Stimulated activated CD8-positive, alpha-beta memory T cell treated with anti-CD3 and anti-CD28 coated beads, Interleukin-12 subunit alpha, Interleukin-12 subunit beta, amount 100 ng/mL, for 24 hours (primary cell): Measurements from ENCODE around the gene CDH18.

Experiments
- DNase-seq: peaks from one replicate; pipeline ENCODE4 v3.0.0-alpha.2; 2020; ENCODE audit errors: extremely low read depth

Gene CDH18

DNA sequence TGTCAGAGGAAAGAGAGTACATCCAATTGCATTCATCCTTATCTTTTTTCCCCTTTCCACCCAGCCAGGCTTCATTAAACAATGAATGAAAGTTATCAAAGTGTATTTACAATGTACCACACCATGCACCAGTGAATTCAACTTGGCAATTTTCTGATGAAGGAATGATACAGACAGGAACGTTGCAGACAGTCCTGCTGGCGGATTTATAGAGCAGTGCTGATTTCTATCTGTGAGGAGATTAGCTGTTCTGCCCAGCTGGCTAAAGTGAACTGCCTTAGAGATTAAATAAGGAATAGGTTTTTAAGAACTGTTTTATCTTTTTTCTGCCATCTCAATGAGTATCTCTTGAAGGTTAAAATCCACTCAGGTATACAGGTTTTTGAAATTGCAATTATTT is 403.9 kb downstream of the CDH18 start:
- no peak for DNase-seq

DNA sequence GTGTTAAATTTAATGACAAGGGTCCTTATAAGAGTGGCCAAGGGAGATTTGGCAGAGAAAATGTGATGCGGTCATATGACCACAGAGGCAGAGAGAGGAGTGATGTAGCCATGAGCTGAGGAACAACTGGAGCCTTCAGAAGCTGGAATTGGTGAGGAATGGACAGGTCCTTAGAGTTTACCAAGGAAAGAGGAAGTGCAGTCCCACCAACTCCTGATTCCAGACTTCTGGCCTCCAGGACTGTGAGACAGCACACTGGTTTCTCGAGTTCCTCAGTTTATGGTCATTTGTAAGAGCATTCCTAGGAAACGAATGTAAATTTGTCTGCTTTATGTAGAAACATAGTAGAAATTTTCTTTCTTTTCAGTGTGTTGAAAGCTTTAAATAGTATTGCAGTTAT is 410.1 kb downstream of the CDH18 start:
- DNase-seq: no peak

DNA sequence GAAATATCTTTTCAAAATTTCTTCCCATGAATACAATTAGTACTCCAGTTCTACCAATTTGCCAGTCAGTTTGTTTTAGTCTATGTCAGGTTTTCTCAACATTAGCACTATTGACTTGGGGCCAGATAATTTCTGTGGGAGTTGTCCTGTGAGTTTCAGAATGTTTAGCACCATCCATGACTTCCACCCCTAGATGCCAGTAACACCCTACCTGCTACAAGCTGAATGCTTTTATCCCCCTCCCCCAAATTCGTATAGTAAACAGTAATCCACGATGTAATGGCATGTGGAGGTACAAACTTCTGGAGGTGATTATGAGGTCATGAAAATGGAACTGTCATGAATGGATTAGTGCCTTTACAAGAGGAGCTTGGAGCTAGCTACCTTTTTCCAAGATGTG is 420.0 kb downstream of the CDH18 start:
- DNase-seq: no peak

- DNase-seq: no peak
These were observed 422.5 kb downstream of the CDH18 start for GRCh38 chr5:19565466-19565865.

- DNase-seq: no peak
These were observed 424.0 kb downstream of the CDH18 start for GRCh38 chr5:19564036-19564435.

GRCh38 chr5:19555876-19556275 is 432.1 kb downstream of the CDH18 start:
- DNase-seq: no peak

GRCh38 chr5:19555436-19555835 is 432.6 kb downstream of the CDH18 start:
- DNase-seq: no peak

GRCh38 chr5:19554524-19554923 is 433.5 kb downstream of the CDH18 start:
- no peak for DNase-seq

DNA sequence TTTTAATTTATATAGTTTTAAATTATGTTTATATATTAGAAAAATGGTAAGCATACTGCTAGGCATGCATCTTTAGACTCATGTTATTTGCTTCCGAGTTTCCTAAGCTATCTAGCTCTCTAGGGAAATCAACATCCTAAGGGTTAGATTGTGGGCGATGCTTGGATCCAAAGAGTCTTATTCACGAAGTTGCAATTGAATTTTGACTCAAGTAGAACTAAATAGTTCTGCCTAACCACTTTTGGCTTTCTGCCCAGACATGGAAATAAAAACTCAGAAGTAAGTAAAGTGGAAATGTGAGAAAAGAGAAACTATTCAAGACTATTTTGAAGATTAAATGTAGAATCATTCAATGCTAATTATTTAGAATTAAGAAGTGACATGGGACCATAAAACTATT is 440.4 kb downstream of the CDH18 start:
- no peak for DNase-seq

DNA sequence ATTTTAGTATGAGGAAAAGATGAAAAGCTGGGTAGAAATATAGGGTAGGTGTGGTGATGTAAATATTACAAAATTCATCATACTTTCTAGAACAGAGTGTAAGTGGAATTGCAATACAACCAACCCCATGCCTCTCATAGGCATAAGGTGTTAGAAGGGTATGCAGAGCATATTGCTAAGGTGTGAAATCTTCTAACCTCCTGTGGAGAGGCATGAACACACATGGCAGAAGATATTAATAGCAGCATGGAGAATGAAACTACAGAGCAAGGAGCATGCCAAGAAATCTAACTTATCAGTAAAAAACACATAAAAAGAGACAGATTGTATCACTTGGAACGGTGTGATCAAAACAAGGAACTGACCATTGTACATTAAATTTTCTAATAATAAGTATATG is 441.5 kb downstream of the CDH18 start:
- no peak for DNase-seq

GRCh38 chr5:19538607-19539006 is 449.4 kb downstream of the CDH18 start:
- DNase-seq: no peak

DNA sequence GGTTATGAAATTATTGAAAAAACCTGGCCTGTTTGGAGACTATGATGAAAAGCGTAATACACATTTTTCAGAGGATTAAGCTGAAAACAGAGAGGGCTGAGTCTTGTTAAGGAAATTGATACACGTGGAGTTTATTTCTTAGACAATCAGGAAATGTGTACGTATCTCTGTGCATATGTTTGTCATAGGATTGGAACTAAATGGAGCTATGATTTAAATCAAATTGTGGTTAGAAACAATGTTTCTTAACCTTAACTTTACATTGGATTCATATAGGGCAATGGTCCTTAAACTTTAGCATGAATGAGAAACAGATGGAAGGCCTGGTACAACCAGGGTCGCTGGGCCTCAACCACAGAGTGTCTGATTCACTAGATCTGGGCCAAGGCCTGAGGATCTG is 451.6 kb downstream of the CDH18 start:
- no peak for DNase-seq

GRCh38 chr5:19534751-19535150 is 453.2 kb downstream of the CDH18 start:
- DNase-seq: no peak

DNA sequence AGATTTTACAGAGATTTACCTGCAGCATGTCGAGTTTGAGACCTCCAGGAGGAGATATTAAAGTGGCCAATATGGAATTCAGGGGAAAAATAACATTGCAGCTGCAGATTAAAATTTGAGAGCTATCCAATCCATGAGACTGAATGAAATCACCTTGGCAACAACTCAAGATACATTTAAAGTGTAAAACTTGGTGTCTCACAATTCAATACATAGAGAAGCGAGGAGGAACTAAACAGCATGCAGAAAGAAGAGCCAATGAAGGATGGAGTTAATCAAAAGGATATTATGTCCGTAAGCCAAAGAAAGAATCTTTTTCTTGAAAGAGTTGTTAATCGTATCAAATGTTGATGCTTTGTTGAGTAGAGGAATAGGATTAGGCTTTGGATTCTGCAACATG is 455.1 kb downstream of the CDH18 start:
- DNase-seq: no peak

- no peak for DNase-seq
These were observed 456.5 kb downstream of the CDH18 start for GRCh38 chr5:19531374-19531952.

GRCh38 chr5:19519448-19519847 is 468.6 kb downstream of the CDH18 start:
- DNase-seq: no peak

DNA sequence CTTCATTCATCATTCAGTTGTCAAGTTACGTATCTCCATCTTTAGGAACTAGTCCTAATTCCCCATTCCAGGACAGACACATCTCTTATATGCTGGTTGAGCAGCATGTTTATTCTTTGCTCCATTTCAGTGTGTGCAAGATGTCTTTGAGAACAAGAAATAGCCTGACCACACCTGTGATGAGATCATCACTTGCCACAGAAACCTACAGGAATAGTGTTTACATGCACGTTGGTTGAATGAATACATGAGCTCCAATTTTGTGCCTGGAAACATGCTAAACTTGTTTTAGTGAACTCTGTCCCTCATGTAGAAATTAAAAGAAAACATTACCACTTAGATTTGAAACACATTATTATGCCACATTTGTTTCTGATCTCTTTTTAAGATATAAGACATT is 489.1 kb downstream of the CDH18 start:
- no peak for DNase-seq

GRCh38 chr5:19497229-19497815 is 490.7 kb downstream of the CDH18 start:
- no peak for DNase-seq

- no peak for DNase-seq
These were observed 491.9 kb downstream of the CDH18 start for GRCh38 chr5:19496056-19496455.

DNA sequence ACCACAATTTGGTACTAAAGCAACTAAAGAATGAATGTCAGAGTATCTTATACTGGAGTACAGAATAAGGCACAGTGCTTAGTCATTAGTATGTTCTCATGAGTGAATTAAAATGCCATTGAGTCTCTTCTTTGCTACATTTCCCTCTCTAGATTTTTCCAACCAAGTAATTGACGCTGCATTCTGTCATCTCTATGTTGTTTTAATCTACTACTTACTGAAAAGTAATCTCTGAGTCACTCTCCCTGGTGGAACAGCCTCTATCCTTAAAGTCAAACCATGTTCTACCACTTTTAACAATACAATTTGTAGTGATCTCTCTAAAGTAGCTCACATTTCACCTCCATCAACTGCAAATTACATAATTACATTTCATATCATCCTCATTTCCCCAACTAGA is 495.1 kb downstream of the CDH18 start:
- DNase-seq: no peak

- DNase-seq: no peak
These were observed 499.2 kb downstream of the CDH18 start for GRCh38 chr5:19488786-19489185.

DNA sequence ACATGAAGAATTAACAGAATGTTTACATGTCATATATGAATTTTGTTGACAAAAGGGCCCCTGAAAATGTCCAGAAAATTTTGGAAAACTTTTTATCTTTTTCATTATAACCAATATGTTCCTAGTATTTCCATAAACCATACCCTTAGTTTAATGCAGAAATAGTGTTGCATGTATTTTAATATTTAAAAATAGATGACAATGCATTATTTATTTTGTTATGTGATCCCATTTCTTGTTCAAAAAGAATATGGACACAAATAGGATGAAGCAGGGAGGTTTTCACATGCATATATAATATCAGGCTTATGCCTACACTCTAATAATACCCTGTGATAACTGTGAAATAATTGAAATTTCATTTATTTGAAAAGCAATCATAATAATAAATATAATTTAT is 500.5 kb downstream of the CDH18 start:
- DNase-seq: no peak

DNA sequence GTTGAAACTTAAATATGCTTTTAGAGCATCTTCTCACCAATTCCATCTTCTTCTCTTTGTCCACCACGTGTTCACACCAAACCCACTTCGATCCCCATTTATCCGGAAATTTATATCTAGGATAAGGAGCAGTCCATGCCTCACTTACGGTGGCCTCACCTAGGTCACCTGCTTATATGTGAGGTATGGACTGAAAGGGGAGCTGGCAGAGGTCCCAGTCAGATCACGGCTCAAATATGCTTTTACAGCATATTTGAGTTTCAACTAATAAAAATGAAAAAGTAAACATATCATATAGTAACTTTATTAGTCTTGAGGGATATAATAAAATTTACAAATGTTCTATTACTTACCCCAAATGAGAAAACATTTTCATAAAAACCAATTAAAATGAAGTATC is 508.4 kb downstream of the CDH18 start:
- no peak for DNase-seq

DNA sequence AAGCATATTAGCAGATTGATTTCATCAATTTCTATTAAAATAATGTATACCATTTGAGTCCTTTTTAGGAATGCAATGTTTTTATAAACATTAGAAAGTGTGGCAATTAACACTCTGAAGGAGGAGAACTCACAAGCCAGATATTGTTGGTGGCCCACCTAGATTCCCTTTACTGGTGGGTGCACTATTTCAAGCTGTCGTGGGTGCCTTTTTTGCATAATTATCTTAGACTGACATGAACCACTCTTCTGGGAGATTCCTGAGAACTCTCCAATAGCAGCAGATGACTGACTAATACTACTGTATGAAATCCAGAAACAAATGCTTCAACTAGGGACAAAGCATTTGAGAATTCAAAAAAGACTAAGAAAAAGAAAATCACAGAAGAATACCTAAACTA is 526.0 kb downstream of the CDH18 start:
- DNase-seq: no peak
